Mesenchymal stem cell (in vitro differentiated cells and primary cell): ENCODE results near the gene GTF2A1L.
A peak's percentile ranks its signal among the peaks of the same experiment; 100 is the strongest.
"Not testable (repeated sequence)": the region's sequence is repeated elsewhere in the genome, so short reads cannot be mapped to it uniquely, and the experiment has no call there.

Experiments used
- DNase-seq: peaks from one replicate; pipeline ENCODE4 v3.0.0-alpha.2; 2013
- H2AFZ ChIP-seq: one replicate; pipeline ENCODE4 v1.6.1; 2013; ENCODE audit warnings: low read depth, mild to moderate bottlenecking, control low read depth, inconsistent platforms, low read length, moderate library complexity
- H2AK5ac ChIP-seq: 2 replicates; pipeline ENCODE4 v1.6.1; 2013; ENCODE audit warnings: low read length, moderate library complexity, mild to moderate bottlenecking, inconsistent platforms; ENCODE audit not compliant: severe bottlenecking
- H2BK120ac ChIP-seq: one replicate; pipeline ENCODE4 v1.6.1; 2013; ENCODE audit warnings: low read depth, mild to moderate bottlenecking, inconsistent platforms, low read length, moderate library complexity
- H2BK12ac ChIP-seq, 2 experiments: one replicate each; pipeline ENCODE4 v1.6.1; 2013; ENCODE audit warnings: inconsistent platforms in 2 of 2, low read length in 2 of 2, mild to moderate bottlenecking in 2 of 2, moderate library complexity in 2 of 2, control low read depth in 1 of 2
- H2BK15ac ChIP-seq: one replicate; pipeline ENCODE4 v1.6.1; 2013; ENCODE audit warnings: mild to moderate bottlenecking, low read depth, inconsistent platforms; ENCODE audit not compliant: poor library complexity, severe bottlenecking
- H2BK5ac ChIP-seq: 2 replicates; pipeline ENCODE4 v1.6.1; 2013; ENCODE audit warnings: low read depth, mild to moderate bottlenecking, low read length, control low read depth, inconsistent platforms; ENCODE audit not compliant: poor library complexity, severe bottlenecking
- H3K14ac ChIP-seq, 2 experiments: one replicate each; pipeline ENCODE4 v1.6.1; 2013; ENCODE audit warnings: inconsistent platforms in 2 of 2, low read length in 2 of 2, control low read depth in 1 of 2, mild to moderate bottlenecking in 1 of 2, moderate library complexity in 1 of 2
- H3K18ac ChIP-seq, 2 experiments: one replicate each; pipeline ENCODE4 v1.6.1; 2013; ENCODE audit warnings: inconsistent platforms in 2 of 2, low read length in 2 of 2, control low read depth in 1 of 2, low read depth in 1 of 2, mild to moderate bottlenecking in 1 of 2
- H3K23ac ChIP-seq, 2 experiments: one replicate each; pipeline ENCODE4 v1.6.1; 2013; ENCODE audit warnings: inconsistent platforms in 2 of 2, low read length in 2 of 2, mild to moderate bottlenecking in 2 of 2, moderate library complexity in 2 of 2, control low read depth in 1 of 2
- H3K27ac ChIP-seq: 2 replicates; pipeline ENCODE4 v1.5.1; 2013; ENCODE audit warnings: mild to moderate bottlenecking, moderate library complexity, low read length, control low read depth, inconsistent platforms; ENCODE audit not compliant: poor library complexity, severe bottlenecking
- H3K27me3 ChIP-seq, 2 experiments: 2 replicates each; pipeline versions ENCODE4 v1.6.1 to v1.7.0; 2013; ENCODE audit warnings: low read length in 2 of 2, mild to moderate bottlenecking in 2 of 2, moderate library complexity in 2 of 2, control low read depth in 1 of 2, inconsistent platforms in 1 of 2; ENCODE audit not compliant: control insufficient read depth in 1 of 2, insufficient read depth in 1 of 2
- H3K36me3 ChIP-seq, 2 experiments: 2 replicates each; pipeline versions ENCODE4 v1.6.1 to v1.7.0; 2013; ENCODE audit warnings: low read length in 2 of 2, control low read depth in 1 of 2, inconsistent platforms in 1 of 2, low read depth in 1 of 2, mild to moderate bottlenecking in 1 of 2; ENCODE audit not compliant: insufficient read depth in 2 of 2, control insufficient read depth in 1 of 2
- H3K4ac ChIP-seq, 2 experiments: one replicate each; pipeline ENCODE4 v1.6.1; 2013; ENCODE audit warnings: inconsistent platforms in 2 of 2, low read length in 2 of 2, mild to moderate bottlenecking in 2 of 2, moderate library complexity in 2 of 2, control low read depth in 1 of 2, low read depth in 1 of 2
- H3K4me1 ChIP-seq: 2 replicates; pipeline ENCODE4 v1.6.1; 2013; ENCODE audit warnings: low read depth, low read length, control low read depth; ENCODE audit not compliant: control insufficient read depth, insufficient read depth
- H3K4me2 ChIP-seq: 2 replicates; pipeline ENCODE4 v1.6.1; 2013; ENCODE audit warnings: low read length, mild to moderate bottlenecking, inconsistent platforms; ENCODE audit not compliant: poor library complexity, severe bottlenecking
- H3K4me3 ChIP-seq, 2 experiments: 2 replicates each; pipeline versions ENCODE4 v1.5.1 to v1.7.0; 2013; ENCODE audit warnings: low read length in 2 of 2, mild to moderate bottlenecking in 2 of 2, control low read depth in 1 of 2, low read depth in 1 of 2; ENCODE audit not compliant: insufficient read depth in 1 of 2
- H3K79me1 ChIP-seq: replicated peaks from 2 replicates; pipeline ENCODE4 v1.6.1; 2013; ENCODE audit warnings: mild to moderate bottlenecking, control low read depth, low read length, inconsistent platforms; ENCODE audit not compliant: poor library complexity, severe bottlenecking
- H3K9ac ChIP-seq: 2 replicates; pipeline ENCODE4 v1.7.0; 2013; ENCODE audit warnings: mild to moderate bottlenecking, low read length, moderate library complexity
- H3K9me3 ChIP-seq: 2 replicates; pipeline ENCODE4 v1.7.0; 2013; ENCODE audit warnings: mild to moderate bottlenecking, low read length; ENCODE audit not compliant: control insufficient read depth
- H4K8ac ChIP-seq: one replicate; pipeline ENCODE4 v1.6.1; 2013; ENCODE audit warnings: inconsistent platforms, mild to moderate bottlenecking, low read length, moderate library complexity
- H4K91ac ChIP-seq: one replicate; pipeline ENCODE4 v1.6.1; 2013; ENCODE audit warnings: mild to moderate bottlenecking, low read length, inconsistent platforms
- WGBS: methylation state at CpG from one replicate; pipeline ENCODE4 v1.1.7; 2013; ENCODE audit warnings: mixed read lengths; 5-methylcytosine and 5-hydroxymethylcytosine counted together

GTF2A1L gene

DNA sequence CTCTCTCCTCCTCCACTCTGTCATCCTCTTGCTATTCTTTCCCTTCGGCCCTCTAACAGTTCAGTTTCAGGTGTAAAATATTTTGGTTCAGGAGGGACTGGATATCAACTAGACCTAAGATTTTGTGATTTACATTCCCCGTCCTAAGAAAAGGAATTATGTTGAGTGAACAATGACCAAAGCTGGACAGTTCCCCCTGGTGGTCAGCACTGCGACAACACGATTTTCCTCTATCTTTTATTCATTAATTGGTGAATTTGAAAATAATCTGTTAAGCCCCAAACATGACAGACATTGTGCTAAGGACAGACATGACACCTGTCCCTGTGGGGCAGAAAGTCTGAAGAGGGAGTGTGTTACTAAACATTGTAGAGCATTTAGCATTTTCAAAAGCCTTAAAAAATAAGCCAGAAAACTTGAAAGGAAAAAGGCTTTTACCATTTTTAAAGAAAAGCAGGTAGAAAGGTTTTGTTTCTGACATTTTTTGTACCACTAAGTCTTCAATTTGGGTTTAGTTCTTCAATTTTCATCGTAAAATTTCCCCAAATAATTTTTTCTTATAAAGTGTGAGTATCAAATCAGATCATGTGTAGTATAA is 28.4 kb upstream of the GTF2A1L start:
- Histone ChIP-seq H3K4me3 (no peak overlapping the region), H3K18ac (no peak overlapping the region), H2BK5ac (no peak overlapping the region), H3K79me1 (no peaks in the 10 kb centered on the region), H2BK15ac (no peak overlapping the region), H3K4me1 (no peaks in the 10 kb centered on the region), H4K91ac (no peak overlapping the region), H3K14ac (no peak overlapping the region), H3K23ac (no peak overlapping the region), H2AK5ac (no peak overlapping the region), H3K27me3 (no peaks in the 10 kb centered on the region), H4K8ac (no peak overlapping the region), H3K27ac (no peak overlapping the region), H3K9me3 (no peaks in the 10 kb centered on the region), H2BK120ac (no peak overlapping the region), H2BK12ac (no peak overlapping the region), H2AFZ (no peak overlapping the region), H3K9ac (peak overlapping the region; percentile 37), H3K4me2 (no peak overlapping the region), H3K36me3 (peaks cover 0 to 2% of the 10 kb centered on the region in 2 experiments), H3K4ac (no peak overlapping the region)
- DNase-seq: peak; percentile 54
- WGBS: no CpG with 5 or more reads among the region's 5 CpGs

DNA sequence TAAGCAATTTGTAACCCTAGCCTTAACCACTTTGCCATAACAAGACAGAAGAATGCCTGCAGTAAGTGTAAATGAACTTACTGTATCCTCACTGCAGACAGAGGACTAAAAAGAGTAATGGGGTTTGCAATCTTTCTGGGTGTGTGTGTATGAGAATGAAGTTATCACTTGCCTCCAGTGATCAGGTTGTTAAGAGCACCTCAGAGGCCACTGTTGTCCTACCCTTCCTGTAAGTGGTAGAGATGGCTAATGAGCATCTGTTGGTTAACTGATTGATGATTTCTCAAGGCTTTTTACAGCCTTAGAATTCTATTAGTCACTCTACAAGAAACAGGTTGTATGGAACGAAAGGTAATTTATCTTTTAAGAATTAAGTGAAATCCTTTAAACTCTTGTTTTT is 27.6 kb upstream of the GTF2A1L start:
- H3K23ac ChIP-seq: no peak overlapping the region
- H2BK12ac ChIP-seq: no peak overlapping the region
- no peak overlapping the region for H4K8ac ChIP-seq
- no peak overlapping the region for H3K4ac ChIP-seq
- no peaks in the 10 kb centered on the region for H3K4me1 ChIP-seq
- no peaks in the 10 kb centered on the region for H3K27me3 ChIP-seq
- no peak overlapping the region for H3K9ac ChIP-seq
- no peaks in the 10 kb centered on the region for H3K9me3 ChIP-seq
- H3K36me3 ChIP-seq: peaks cover 0 to 2% of the 10 kb centered on the region in 2 experiments
- no peak overlapping the region for H3K4me3 ChIP-seq
- H2BK15ac ChIP-seq: no peak overlapping the region
- no peak overlapping the region for H3K27ac ChIP-seq
- no peak overlapping the region for H3K18ac ChIP-seq
- no CpG with 5 or more reads among the region's 1 CpG for WGBS
- H2BK5ac ChIP-seq: no peak overlapping the region
- H2BK120ac ChIP-seq: no peak overlapping the region
- no peak overlapping the region for H3K4me2 ChIP-seq
- H2AFZ ChIP-seq: no peak overlapping the region
- H3K14ac ChIP-seq: no peak overlapping the region
- H2AK5ac ChIP-seq: no peak overlapping the region
- DNase-seq: no peak
- H4K91ac ChIP-seq: no peak overlapping the region
- no peaks in the 10 kb centered on the region for H3K79me1 ChIP-seq

DNA sequence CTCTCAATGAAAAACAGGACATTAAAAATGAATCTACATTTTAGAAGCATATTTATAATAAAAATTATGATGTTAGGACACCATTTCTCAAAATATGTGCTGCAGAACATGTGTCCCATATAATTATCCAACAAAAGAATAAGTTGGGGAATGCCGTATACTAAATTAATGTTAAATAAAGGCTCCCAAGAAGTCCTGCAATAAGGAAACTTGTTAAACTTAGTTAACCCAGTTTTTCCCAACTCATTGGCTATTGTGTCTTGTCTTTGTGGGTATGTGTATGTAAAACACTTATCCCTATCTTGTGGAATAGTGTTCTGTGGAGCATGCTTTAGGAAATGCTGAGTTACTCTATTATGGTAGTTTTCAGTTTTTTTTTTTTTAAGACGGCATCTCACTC is 25.6 kb upstream of the GTF2A1L start:
- no peak overlapping the region for H2AK5ac ChIP-seq
- H2BK12ac ChIP-seq: no peak overlapping the region
- H3K27ac ChIP-seq: no peak overlapping the region

DNA sequence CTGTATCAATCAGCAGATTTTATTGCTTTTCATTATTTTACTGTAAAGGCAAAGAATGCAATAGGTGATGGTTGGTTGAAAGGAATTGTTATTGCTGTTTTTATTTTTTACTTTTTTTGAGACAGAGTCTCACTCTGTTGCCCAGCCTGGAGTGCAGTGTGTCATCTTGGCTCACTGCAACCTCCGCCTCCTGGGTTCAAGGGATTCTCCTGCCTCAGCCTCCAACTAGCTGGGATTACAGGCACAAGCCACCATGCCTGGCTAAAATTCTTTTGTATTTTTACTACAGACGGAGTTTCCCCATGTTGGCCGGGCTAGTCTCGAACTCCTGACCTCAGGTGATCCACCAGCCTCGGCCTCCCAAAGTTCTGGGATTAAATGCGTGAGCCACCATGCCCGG is 20.9 kb upstream of the GTF2A1L start:
- not testable (repeated sequence) for H2AFZ ChIP-seq, H3K79me1 ChIP-seq, H2BK12ac ChIP-seq, H3K14ac ChIP-seq, H3K4me1 ChIP-seq, H4K91ac ChIP-seq, H2AK5ac ChIP-seq, H3K4ac ChIP-seq, H3K4me2 ChIP-seq, H3K18ac ChIP-seq, H2BK15ac ChIP-seq, H3K9me3 ChIP-seq, H3K27me3 ChIP-seq, H2BK120ac ChIP-seq, H3K27ac ChIP-seq, H3K9ac ChIP-seq, H2BK5ac ChIP-seq, H3K4me3 ChIP-seq, DNase-seq, H3K23ac ChIP-seq, H3K36me3 ChIP-seq, H4K8ac ChIP-seq
- 99% methylated on average over 7 of the region's 7 CpGs for WGBS

More for the DNA sequence above, 25.6 kb upstream of the GTF2A1L start:
- Histone ChIP-seq H3K18ac (no peak overlapping the region), H2BK5ac (no peak overlapping the region), H3K27me3 (no peaks in the 10 kb centered on the region), H3K79me1 (no peaks in the 10 kb centered on the region), H3K36me3 (peaks cover 0 to 2% of the 10 kb centered on the region in 2 experiments), H3K23ac (no peak overlapping the region), H3K9ac (no peak overlapping the region), H3K4ac (no peak overlapping the region), H3K4me3 (no peak overlapping the region), H2AFZ (no peak overlapping the region), H2BK120ac (no peak overlapping the region), H4K8ac (no peak overlapping the region), H4K91ac (no peak overlapping the region), H3K14ac (no peak overlapping the region), H2BK15ac (no peak overlapping the region), H3K4me2 (no peak overlapping the region), H3K4me1 (no peaks in the 10 kb centered on the region), H3K9me3 (no peaks in the 10 kb centered on the region)
- WGBS: 100% methylated on average over 1 of the region's 2 CpGs
- no peak for DNase-seq
